Measurements from ENCODE around the gene AP2A2.

DNA sequence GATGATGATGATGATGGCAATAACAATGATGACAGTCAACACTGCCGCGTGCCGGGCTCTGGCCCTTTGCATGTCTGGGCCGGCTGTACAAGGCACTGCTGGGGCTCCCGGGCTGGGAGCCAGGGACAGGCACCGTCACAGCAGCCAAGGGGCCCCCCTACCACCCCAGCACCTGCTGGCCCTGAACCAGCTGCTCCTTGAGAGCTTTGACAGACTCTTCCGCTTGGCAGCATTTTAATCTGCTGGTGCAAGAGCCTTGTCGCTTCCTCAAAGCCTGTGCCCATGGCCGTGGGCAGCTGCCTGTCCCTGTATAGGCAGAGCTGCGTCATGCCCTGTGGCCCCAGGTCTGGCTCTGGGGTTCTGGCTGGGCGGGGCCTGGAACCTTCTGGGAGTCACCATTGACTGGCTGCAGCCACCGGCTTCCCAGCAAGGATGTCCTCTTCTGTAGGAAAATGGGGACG, 123.8 kb downstream of the AP2A2 start:
- TF ChIP-seq CTCF (IDR thresholded peaks at IDR 0.05) (no peak), POLR2A (IDR thresholded peaks at IDR 0.05; ENCODE audit: low read depth) (no peak), POLR2AphosphoS5 (IDR thresholded peaks at IDR 0.05) (no peak)
